CD1c-positive myeloid dendritic cell (primary cell): ENCODE measurements around the gene PIGV.
A peak's percentile ranks its signal among the peaks of the same experiment; 100 is the strongest.

Source experiments
- DNase-seq: peaks from one replicate; pipeline ENCODE4 v3.0.0-alpha.2; 2016; ENCODE audit errors: extremely low spot score

PIGV gene

GRCh38 chr1:26772687-26773086 is 15.1 kb upstream of the PIGV start:
- no peak for DNase-seq

- DNase-seq: no peak
Observed at GRCh38 chr1:26774462-26774861, 13.3 kb upstream of the PIGV start.

- DNase-seq: no peak
Observed at GRCh38 chr1:26775666-26776065, 12.1 kb upstream of the PIGV start.

GRCh38 chr1:26779098-26779668 is 8.6 kb upstream of the PIGV start:
- no peak for DNase-seq

- DNase-seq: no peak
Observed at GRCh38 chr1:26780344-26780957, 7.3 kb upstream of the PIGV start.

- DNase-seq: no peak
Observed at GRCh38 chr1:26781206-26781825, 6.4 kb upstream of the PIGV start.

- DNase-seq: no peak
Observed at GRCh38 chr1:26782521-26783212, 5.1 kb upstream of the PIGV start.

- DNase-seq: no peak
Observed at GRCh38 chr1:26783646-26784022, 4.1 kb upstream of the PIGV start.

- DNase-seq: no peak
Observed at GRCh38 chr1:26784023-26784871, 3.5 kb upstream of the PIGV start.

GRCh38 chr1:26784886-26785285 is 2.9 kb upstream of the PIGV start:
- DNase-seq: no peak

GRCh38 chr1:26785611-26786436 is 1.9 kb upstream of the PIGV start:
- DNase-seq: peak; percentile 66

- peak; percentile 19 for DNase-seq
Observed at GRCh38 chr1:26786437-26787380, 1.0 kb upstream of the PIGV start.

- no peak for DNase-seq
Observed at GRCh38 chr1:26787381-26787705, 407 bp upstream of the PIGV start.

GRCh38 chr1:26788515-26788785 is 700 bp downstream of the PIGV start:
- DNase-seq: no peak

GRCh38 chr1:26788836-26789611 is 1.3 kb downstream of the PIGV start:
- DNase-seq: peak; percentile 88

GRCh38 chr1:26789612-26789865 is 1.8 kb downstream of the PIGV start:
- DNase-seq: no peak

GRCh38 chr1:26789931-26790330 is 2.2 kb downstream of the PIGV start:
- no peak for DNase-seq

GRCh38 chr1:26790551-26790953 is 2.8 kb downstream of the PIGV start:
- DNase-seq: no peak

- DNase-seq: peak; percentile 45
Observed at GRCh38 chr1:26791148-26791547, 3.4 kb downstream of the PIGV start.

- DNase-seq: peak; percentile 18
Observed at GRCh38 chr1:26791626-26792025, 3.9 kb downstream of the PIGV start.
